OCI-LY7 (cell line): ENCODE data around the gene GAK. TPM values are rescaled to one million over a fixed set of nuclear protein-coding genes. Genes with fewer than 3 reads are reported as not detected.

Experiments
- BruUV-seq: library from RNA; stranded (reverse); fragments of 400-500 nt; replicated peaks from 2 replicates; lab custom pipeline; 2021; lab: Mats Ljungman, UMichigan
- CTCF ChIA-PET: fragments of 300-600 bp; sonication (Branson Sonifier 250); formaldehyde crosslinking; loops from one replicate; lab custom pipeline; 2022; ENCODE audit warnings: antibody characterized with exemption; ENCODE audit not compliant: unreplicated experiment; lab: Charles Lee
- POLR2A ChIA-PET: fragments of 300-600 bp; sonication (Branson Sonifier 250); formaldehyde crosslinking; loops from one replicate; lab custom pipeline; 2022; ENCODE audit warnings: antibody characterized with exemption; lab: Charles Lee
- DNase-seq: peaks from one replicate; pipeline ENCODE4 v3.0.0-alpha.2; 2015; ENCODE audit warnings: low spot score
- H2AFZ ChIP-seq: fragments of 200-600 bp; sonication (generic), shearing (Covaris generic); 2 replicates; pipeline ENCODE4 v1.6.1; 2014; ENCODE audit warnings: mild to moderate bottlenecking, antibody characterized with exemption, low read length, moderate library complexity
- H3K27ac ChIP-seq: fragments of 200-600 bp; sonication (generic); 2 replicates; pipeline ENCODE4 v1.5.1; 2014; ENCODE audit warnings: mixed run types, low read depth, mild to moderate bottlenecking, moderate library complexity, low read length, inconsistent platforms; ENCODE audit not compliant: poor library complexity, severe bottlenecking
- H3K36me3 ChIP-seq: fragments of 200-600 bp; sonication (generic); 2 replicates; pipeline ENCODE4 v1.6.1; 2014; ENCODE audit warnings: mild to moderate bottlenecking, antibody characterized with exemption, low read length, moderate library complexity, mixed read lengths; ENCODE audit not compliant: insufficient read depth
- H3K4me1 ChIP-seq: fragments of 200-600 bp; sonication (generic); 2 replicates; pipeline ENCODE4 v1.5.1; 2014; ENCODE audit warnings: mild to moderate bottlenecking, low read length; ENCODE audit not compliant: insufficient read depth, poor library complexity, severe bottlenecking
- H3K4me2 ChIP-seq: fragments of 200-600 bp; sonication (generic); 2 replicates; pipeline ENCODE4 v1.6.1; 2014; ENCODE audit warnings: mild to moderate bottlenecking, low read length
- H3K4me3 ChIP-seq: fragments of 200-600 bp; sonication (generic); 2 replicates; pipeline ENCODE4 v1.5.1; 2014; ENCODE audit warnings: mild to moderate bottlenecking, low read depth, low read length; ENCODE audit not compliant: poor library complexity, severe bottlenecking
- H3K79me2 ChIP-seq: fragments of 200-600 bp; sonication (generic); 2 replicates; pipeline ENCODE4 v1.6.1; 2016; ENCODE audit warnings: low read depth, mild to moderate bottlenecking, low read length, moderate library complexity, mixed read lengths; ENCODE audit not compliant: insufficient read depth
- H3K9me2 ChIP-seq: fragments of 200-600 bp; sonication (generic); 2 replicates; pipeline ENCODE4 v1.6.1; 2016; ENCODE audit warnings: mild to moderate bottlenecking, low read length, mixed read lengths; ENCODE audit not compliant: insufficient read depth
- H3K9me3 ChIP-seq: fragments of 200-600 bp; sonication (generic); 2 replicates; pipeline ENCODE4 v1.6.1; 2014; ENCODE audit warnings: mild to moderate bottlenecking, mixed run types, low read length, mixed read lengths
- H4K20me1 ChIP-seq: fragments of 200-600 bp; sonication (generic); 2 replicates; pipeline ENCODE4 v1.6.1; 2014; ENCODE audit warnings: mild to moderate bottlenecking, antibody characterized with exemption, low read length, moderate library complexity, mixed read lengths; ENCODE audit not compliant: insufficient read depth
- EZH2phosphoT487 ChIP-seq: fragments of 200-600 bp; sonication (generic); IDR thresholded peaks from 2 replicates; pipeline ENCODE4 v1.6.1; 2018; ENCODE audit warnings: low read depth, borderline replicate concordance, mild to moderate bottlenecking, mixed run types, antibody characterized with exemption, low read length, moderate library complexity, mixed read lengths
- intact Hi-C: fragments of 100-400 bp; cut with micrococcal nuclease; formaldehyde crosslinking; loops from one replicate; pipeline ENCODE4 v1.10.0; 2022; ENCODE audit not compliant: unreplicated experiment
- total RNA-seq, 2 experiments: library from RNA; depleted of rRNA in 1 of 2; stranded (reverse); fragments of >200 nt in 1 of 2; shearing (Covaris generic) in 1 of 2; gene quantifications; 2 replicates each; pipeline ENCODE4 v1.2.3, GENCODE V29; 2014 to 2022
- TF ChIP-seq, protein P1 (sequence below): fragments of 200-600 bp; sonication (generic); conservative IDR thresholded peaks from 2 replicates; pipeline ENCODE4 v1.5.1; 2014; ENCODE audit warnings: mild to moderate bottlenecking, antibody characterized with exemption, low read length, moderate library complexity, mixed read lengths

The GAK gene
- total RNA-seq, 2 experiments from 2014 or later = 86.1 to 107 TPM

DNA sequence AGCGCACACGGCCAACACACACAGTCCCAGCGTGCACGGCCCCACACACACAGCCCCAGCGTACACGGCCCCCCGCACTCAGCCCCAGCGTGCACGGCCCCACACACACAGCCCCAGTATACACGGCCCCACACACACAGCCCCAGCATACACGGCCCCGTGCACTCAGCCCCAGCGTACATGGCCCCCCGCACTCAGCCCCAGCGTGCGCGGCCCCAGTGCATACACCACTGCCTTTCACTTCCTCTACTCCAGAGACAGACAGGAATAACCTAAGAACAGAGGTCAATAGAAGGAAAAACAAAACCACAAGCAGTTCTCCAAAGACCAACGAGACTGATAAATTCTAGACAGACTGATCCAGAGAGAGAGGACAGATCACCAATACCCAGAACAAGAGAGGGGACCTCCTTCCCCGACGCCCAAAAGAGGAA is 17.1 kb downstream of the GAK start:
- TF ChIP-seq EZH2phosphoT487 = no peak
- TF ChIP-seq, protein P1, sequence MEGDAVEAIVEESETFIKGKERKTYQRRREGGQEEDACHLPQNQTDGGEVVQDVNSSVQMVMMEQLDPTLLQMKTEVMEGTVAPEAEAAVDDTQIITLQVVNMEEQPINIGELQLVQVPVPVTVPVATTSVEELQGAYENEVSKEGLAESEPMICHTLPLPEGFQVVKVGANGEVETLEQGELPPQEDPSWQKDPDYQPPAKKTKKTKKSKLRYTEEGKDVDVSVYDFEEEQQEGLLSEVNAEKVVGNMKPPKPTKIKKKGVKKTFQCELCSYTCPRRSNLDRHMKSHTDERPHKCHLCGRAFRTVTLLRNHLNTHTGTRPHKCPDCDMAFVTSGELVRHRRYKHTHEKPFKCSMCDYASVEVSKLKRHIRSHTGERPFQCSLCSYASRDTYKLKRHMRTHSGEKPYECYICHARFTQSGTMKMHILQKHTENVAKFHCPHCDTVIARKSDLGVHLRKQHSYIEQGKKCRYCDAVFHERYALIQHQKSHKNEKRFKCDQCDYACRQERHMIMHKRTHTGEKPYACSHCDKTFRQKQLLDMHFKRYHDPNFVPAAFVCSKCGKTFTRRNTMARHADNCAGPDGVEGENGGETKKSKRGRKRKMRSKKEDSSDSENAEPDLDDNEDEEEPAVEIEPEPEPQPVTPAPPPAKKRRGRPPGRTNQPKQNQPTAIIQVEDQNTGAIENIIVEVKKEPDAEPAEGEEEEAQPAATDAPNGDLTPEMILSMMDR = no peak
- Histone ChIP-seq H3K4me1 (peaks cover 20% of the 10 kb centered on the region), H3K4me2 (peak overlapping the region; percentile 51), H3K27ac (peak overlapping the region; percentile 14), H2AFZ (no peak overlapping the region), H3K79me2 (peaks cover 53% of the 10 kb centered on the region), H4K20me1 (no peaks in the 10 kb centered on the region), H3K4me3 (peak overlapping the region; percentile 23), H3K9me2 (no peaks in the 10 kb centered on the region), H3K9me3 (peaks cover 18% of the 10 kb centered on the region), H3K36me3 (peaks cover 36% of the 10 kb centered on the region)
- ChIA-PET CTCF (no interaction called here), POLR2A (no interaction called here)
- intact Hi-C loops = no loop called here
- DNase-seq = no peak
- BruUV-seq = no TSS peak

DNA sequence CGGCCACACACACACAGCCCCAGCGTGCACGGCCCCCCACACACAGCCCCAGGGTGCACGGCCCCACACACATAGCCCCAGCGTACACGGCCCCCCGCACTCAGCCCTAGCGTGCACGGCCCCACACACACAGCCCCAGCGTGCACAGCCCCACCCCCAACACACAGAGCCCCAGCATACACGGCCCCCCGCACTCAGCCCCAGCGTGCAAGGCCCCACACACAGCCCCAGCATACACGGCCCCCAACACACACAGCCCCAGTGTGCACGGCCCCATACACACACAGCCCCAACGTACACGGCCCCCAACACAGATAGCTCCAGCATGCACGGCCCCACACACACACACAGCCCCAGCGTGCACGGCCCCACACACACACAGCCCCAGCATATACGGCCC is 17.6 kb downstream of the GAK start:
- POLR2A ChIA-PET = no interaction called here
- CTCF ChIA-PET = no interaction called here
- no peak for TF ChIP-seq EZH2phosphoT487
- TF ChIP-seq, protein P1 = no peak
- Histone ChIP-seq H4K20me1 (no peaks in the 10 kb centered on the region), H3K27ac (no peak overlapping the region), H3K79me2 (peaks cover 48% of the 10 kb centered on the region), H3K4me1 (peaks cover 20% of the 10 kb centered on the region), H3K9me3 (peaks cover 18% of the 10 kb centered on the region), H3K4me3 (no peak overlapping the region), H3K36me3 (peaks cover 34% of the 10 kb centered on the region), H3K9me2 (no peaks in the 10 kb centered on the region), H2AFZ (no peak overlapping the region), H3K4me2 (no peak overlapping the region; the same call in 1 of the 2 replicates)
- BruUV-seq = no TSS peak
- intact Hi-C loops = no loop called here
- DNase-seq = no peak

DNA sequence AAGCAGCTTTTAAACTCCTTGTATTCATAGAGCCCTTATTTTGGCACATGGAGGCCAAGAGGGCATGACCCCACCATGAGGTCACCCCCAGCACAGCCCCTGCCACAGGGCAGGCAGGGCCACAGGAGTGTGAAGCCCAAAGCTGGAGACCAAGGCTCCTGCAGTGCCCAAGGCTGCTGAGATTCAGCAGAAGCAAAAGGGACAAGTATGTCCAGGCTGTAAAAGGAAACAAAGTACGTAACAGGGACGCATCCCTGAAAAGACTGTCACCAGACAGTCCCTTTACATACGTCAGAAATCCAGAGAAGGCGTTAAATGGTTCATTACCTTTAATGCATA is 18.9 kb downstream of the GAK start:
- Histone ChIP-seq H3K4me2 (no peak overlapping the region), H3K79me2 (peaks cover 38% of the 10 kb centered on the region), H3K27ac (no peak overlapping the region), H3K9me3 (peaks cover 15% of the 10 kb centered on the region), H3K4me1 (peaks cover 20% of the 10 kb centered on the region), H3K4me3 (no peak overlapping the region), H3K36me3 (peaks cover 34% of the 10 kb centered on the region), H4K20me1 (no peaks in the 10 kb centered on the region), H2AFZ (no peak overlapping the region), H3K9me2 (no peaks in the 10 kb centered on the region)
- no peak for TF ChIP-seq EZH2phosphoT487
- TF ChIP-seq, protein P1 = no peak
- DNase-seq = no peak
- ChIA-PET POLR2A (interaction anchor here (0.9 kb wide), 1 partner anchor 10 kb away, joined by 3 read pairs; no protein-coding TSS in a partner anchor), CTCF (no interaction called here)
- intact Hi-C loops = no loop called here
- no TSS peak for BruUV-seq
